NCI-H1436 (cell line): ENCODE results near the gene LAMA5.
"Not testable (repeated sequence)": the region's sequence is repeated elsewhere in the genome, so short reads cannot be mapped to it uniquely, and the experiment has no call there.

ENCODE experiments used
- DNase-seq: peaks from one replicate; lab custom pipeline; 2025; lab: John Stamatoyannopoulos, UW

Gene LAMA5

GRCh38 chr20:62387933-62388635 is 21.0 kb upstream of the LAMA5 start:
- DNase-seq: no peak

GRCh38 chr20:62387219-62387913 is 20.3 kb upstream of the LAMA5 start:
- DNase-seq: no peak

- DNase-seq: peak; percentile 87
Observed at GRCh38 chr20:62386383-62387218, 19.5 kb upstream of the LAMA5 start, which contains the start of gene RPS21. Gene RPS21 (plus strand): TSS chr20:62387103. CDS start chr20:62387339, 236 bp downstream.

GRCh38 chr20:62382306-62383198 is 15.4 kb upstream of the LAMA5 start:
- peak; percentile 80 for DNase-seq

GRCh38 chr20:62381842-62382241 is 14.7 kb upstream of the LAMA5 start:
- DNase-seq: no peak

GRCh38 chr20:62381202-62381797 is 14.2 kb upstream of the LAMA5 start:
- no peak for DNase-seq

GRCh38 chr20:62378215-62378614 is 11.1 kb upstream of the LAMA5 start:
- no peak for DNase-seq

GRCh38 chr20:62377615-62378178 is 10.6 kb upstream of the LAMA5 start:
- DNase-seq: no peak

- no peak for DNase-seq
Observed at GRCh38 chr20:62377064-62377461, 10.0 kb upstream of the LAMA5 start.

GRCh38 chr20:62376112-62377063 is 9.3 kb upstream of the LAMA5 start:
- no peak for DNase-seq

- no peak for DNase-seq
Observed at GRCh38 chr20:62374331-62375152, 7.4 kb upstream of the LAMA5 start.

- not testable (repeated sequence) for DNase-seq
Observed at GRCh38 chr20:62373631-62374179, 6.6 kb upstream of the LAMA5 start.

- DNase-seq: no peak
Observed at GRCh38 chr20:62372042-62372993, 5.2 kb upstream of the LAMA5 start.

GRCh38 chr20:62371588-62372041 is 4.5 kb upstream of the LAMA5 start:
- DNase-seq: no peak

GRCh38 chr20:62370807-62371587 is 3.9 kb upstream of the LAMA5 start:
- DNase-seq: no peak

GRCh38 chr20:62370115-62370806 is 3.1 kb upstream of the LAMA5 start:
- DNase-seq: no peak
